Astrocyte (in vitro differentiated cells and primary cell): ENCODE results near the gene OSBPL2. TPM values are rescaled to one million over a fixed set of nuclear protein-coding genes. Genes with fewer than 3 reads are reported as not detected.

Experiments
- DNase-seq: peaks from one replicate; pipeline ENCODE4 v3.0.0-alpha.2; 2010; ENCODE audit warnings: low read depth
- FAIRE-seq: peaks from 2 replicates; lab custom pipeline; 2011; peaks lifted over from hg19 to GRCh38; lab: Jason Lieb, UNC
- H2AFZ ChIP-seq: 2 replicates; pipeline ENCODE4 v1.6.0; 2012; ENCODE audit warnings: low read depth, low read length, inconsistent platforms
- H3K27ac ChIP-seq: 2 replicates; pipeline ENCODE4 v1.5.1; 2011; ENCODE audit warnings: low read depth, low read length, inconsistent platforms
- H3K27me3 ChIP-seq: 2 replicates; pipeline ENCODE4 v1.6.0; 2011; ENCODE audit warnings: low read length, inconsistent platforms; ENCODE audit not compliant: insufficient read depth
- H3K36me3 ChIP-seq: 2 replicates; pipeline ENCODE4 v1.5.1; 2011; ENCODE audit warnings: low read length, inconsistent platforms; ENCODE audit not compliant: insufficient read depth
- H3K4me1 ChIP-seq: 2 replicates; pipeline ENCODE4 v1.5.1; 2011; ENCODE audit warnings: low read length, inconsistent platforms; ENCODE audit not compliant: insufficient read depth
- H3K4me2 ChIP-seq: 2 replicates; pipeline ENCODE4 v1.6.0; 2012; ENCODE audit warnings: low read length, inconsistent platforms
- H3K4me3 ChIP-seq: 2 replicates; pipeline ENCODE4 v1.5.1; 2011; ENCODE audit warnings: low read depth, mild to moderate bottlenecking, low read length, inconsistent platforms; ENCODE audit not compliant: insufficient read depth
- H3K79me2 ChIP-seq: 2 replicates; pipeline ENCODE4 v1.6.0; 2012; ENCODE audit warnings: mild to moderate bottlenecking, low read length, inconsistent platforms; ENCODE audit not compliant: insufficient read depth
- H3K9ac ChIP-seq: 2 replicates; pipeline ENCODE4 v1.6.0; 2012; ENCODE audit warnings: mild to moderate bottlenecking, low read length, inconsistent platforms
- H3K9me3 ChIP-seq: 2 replicates; pipeline ENCODE4 v1.5.1; 2012; ENCODE audit warnings: low read depth, mild to moderate bottlenecking, low read length, inconsistent platforms; ENCODE audit not compliant: insufficient read depth
- H4K20me1 ChIP-seq: 2 replicates; pipeline ENCODE4 v1.6.0; 2012; ENCODE audit warnings: low read length, inconsistent platforms; ENCODE audit not compliant: insufficient read depth
- H3K27ac Mint-ChIP-seq: one replicate; pipeline ENCODE4 v1.8.0; 2021; ENCODE audit warnings: mild to moderate bottlenecking, mixed read lengths; ENCODE audit not compliant: unreplicated experiment
- H3K27me3 Mint-ChIP-seq: one replicate; pipeline ENCODE4 v1.8.0; 2021; ENCODE audit warnings: low read depth, mixed read lengths; ENCODE audit not compliant: unreplicated experiment
- H3K36me3 Mint-ChIP-seq: one replicate; pipeline ENCODE4 v1.8.0; 2021; ENCODE audit warnings: low read depth, mixed read lengths; ENCODE audit not compliant: unreplicated experiment
- H3K4me1 Mint-ChIP-seq: one replicate; pipeline ENCODE4 v1.8.0; 2021; ENCODE audit warnings: low read depth, mixed read lengths; ENCODE audit not compliant: unreplicated experiment
- H3K4me3 Mint-ChIP-seq: one replicate; pipeline ENCODE4 v1.8.0; 2021; ENCODE audit warnings: mild to moderate bottlenecking, moderate library complexity, mixed read lengths; ENCODE audit not compliant: unreplicated experiment
- H3K9me3 Mint-ChIP-seq: one replicate; pipeline ENCODE4 v1.8.0; 2021; ENCODE audit warnings: mild to moderate bottlenecking, mixed read lengths; ENCODE audit not compliant: unreplicated experiment
- EZH2 ChIP-seq: IDR thresholded peaks from 2 replicates; pipeline ENCODE4 v1.6.1; 2012; ENCODE audit warnings: mild to moderate bottlenecking, low read length, inconsistent platforms; ENCODE audit not compliant: insufficient read depth
- total RNA-seq: library from RNA; stranded (reverse); gene quantifications from 2 replicates; pipeline ENCODE4 v1.2.1, GENCODE V29; 2021
- TF ChIP-seq, protein P1 (sequence below): IDR thresholded peaks from 2 replicates; pipeline ENCODE4 v1.5.1; 2011; ENCODE audit warnings: low read depth, mild to moderate bottlenecking, inconsistent platforms, low read length, moderate library complexity; ENCODE audit not compliant: insufficient read depth

OSBPL2 gene
- total RNA-seq, 1 donor from 2014 or later, result 60.3 TPM

- no peak for FAIRE-seq
- H3K27ac Mint-ChIP-seq, result no peak overlapping the region
These were observed 88.2 kb downstream of the OSBPL2 start for GRCh38 chr20:62326559-62326958.

GRCh38 chr20:62326959-62327725, 88.8 kb downstream of the OSBPL2 start:
- H3K4me1 Mint-ChIP-seq, result no peaks in the 10 kb centered on the region
- Histone ChIP-seq H3K4me2 (no peak overlapping the region), H3K27me3 (no peaks in the 10 kb centered on the region), H3K79me2 (no peaks in the 10 kb centered on the region), H2AFZ (no peak overlapping the region), H3K4me3 (no peak overlapping the region), H3K36me3 (no peaks in the 10 kb centered on the region), H4K20me1 (no peaks in the 10 kb centered on the region), H3K4me1 (no peaks in the 10 kb centered on the region), H3K9ac (no peak overlapping the region), H3K9me3 (no peaks in the 10 kb centered on the region), H3K27ac (no peak overlapping the region)
- H3K36me3 Mint-ChIP-seq, result peaks cover 6% of the 10 kb centered on the region
- FAIRE-seq (no peak), DNase-seq (no peak)
- H3K27ac Mint-ChIP-seq, result no peak overlapping the region
- H3K27me3 Mint-ChIP-seq, result no peaks in the 10 kb centered on the region
- no peak overlapping the region for H3K4me3 Mint-ChIP-seq
- no peak for TF ChIP-seq EZH2
- TF ChIP-seq, protein P1, sequence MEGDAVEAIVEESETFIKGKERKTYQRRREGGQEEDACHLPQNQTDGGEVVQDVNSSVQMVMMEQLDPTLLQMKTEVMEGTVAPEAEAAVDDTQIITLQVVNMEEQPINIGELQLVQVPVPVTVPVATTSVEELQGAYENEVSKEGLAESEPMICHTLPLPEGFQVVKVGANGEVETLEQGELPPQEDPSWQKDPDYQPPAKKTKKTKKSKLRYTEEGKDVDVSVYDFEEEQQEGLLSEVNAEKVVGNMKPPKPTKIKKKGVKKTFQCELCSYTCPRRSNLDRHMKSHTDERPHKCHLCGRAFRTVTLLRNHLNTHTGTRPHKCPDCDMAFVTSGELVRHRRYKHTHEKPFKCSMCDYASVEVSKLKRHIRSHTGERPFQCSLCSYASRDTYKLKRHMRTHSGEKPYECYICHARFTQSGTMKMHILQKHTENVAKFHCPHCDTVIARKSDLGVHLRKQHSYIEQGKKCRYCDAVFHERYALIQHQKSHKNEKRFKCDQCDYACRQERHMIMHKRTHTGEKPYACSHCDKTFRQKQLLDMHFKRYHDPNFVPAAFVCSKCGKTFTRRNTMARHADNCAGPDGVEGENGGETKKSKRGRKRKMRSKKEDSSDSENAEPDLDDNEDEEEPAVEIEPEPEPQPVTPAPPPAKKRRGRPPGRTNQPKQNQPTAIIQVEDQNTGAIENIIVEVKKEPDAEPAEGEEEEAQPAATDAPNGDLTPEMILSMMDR, result no peak
- no peaks in the 10 kb centered on the region for H3K9me3 Mint-ChIP-seq

More at GRCh38 chr20:62326559-62326958, 88.2 kb downstream of the OSBPL2 start:
- Mint-ChIP-seq H3K36me3 (peaks cover 6% of the 10 kb centered on the region), H3K9me3 (no peaks in the 10 kb centered on the region), H3K4me1 (no peaks in the 10 kb centered on the region), H3K4me3 (no peak overlapping the region), H3K27me3 (no peaks in the 10 kb centered on the region)
- DNase-seq, result no peak
- H3K27ac ChIP-seq, result no peak overlapping the region
- no peaks in the 10 kb centered on the region for H3K9me3 ChIP-seq
- H3K4me2 ChIP-seq, result no peak overlapping the region
- H2AFZ ChIP-seq, result no peak overlapping the region
- H3K36me3 ChIP-seq, result no peaks in the 10 kb centered on the region
- no peaks in the 10 kb centered on the region for H3K27me3 ChIP-seq
- no peaks in the 10 kb centered on the region for H3K79me2 ChIP-seq
- no peak overlapping the region for H3K9ac ChIP-seq
- no peaks in the 10 kb centered on the region for H4K20me1 ChIP-seq
- H3K4me3 ChIP-seq, result no peak overlapping the region
- no peaks in the 10 kb centered on the region for H3K4me1 ChIP-seq
- no peak for TF ChIP-seq EZH2

- H3K27ac ChIP-seq, result no peak overlapping the region
- H3K36me3 ChIP-seq, result no peaks in the 10 kb centered on the region
- DNase-seq (no peak), FAIRE-seq (no peak)
- no peak overlapping the region for H2AFZ ChIP-seq
- Mint-ChIP-seq H3K4me3 (no peak overlapping the region), H3K27me3 (no peaks in the 10 kb centered on the region), H3K9me3 (no peaks in the 10 kb centered on the region), H3K4me1 (no peaks in the 10 kb centered on the region), H3K36me3 (peaks cover 6% of the 10 kb centered on the region), H3K27ac (no peak overlapping the region)
- no peak overlapping the region for H3K4me2 ChIP-seq
- H3K9ac ChIP-seq, result no peak overlapping the region
- no peaks in the 10 kb centered on the region for H4K20me1 ChIP-seq
- H3K27me3 ChIP-seq, result no peaks in the 10 kb centered on the region
- no peaks in the 10 kb centered on the region for H3K79me2 ChIP-seq
- no peaks in the 10 kb centered on the region for H3K4me1 ChIP-seq
- H3K9me3 ChIP-seq, result no peaks in the 10 kb centered on the region
- no peak for TF ChIP-seq EZH2
- TF ChIP-seq, protein P1, result no peak
- no peak overlapping the region for H3K4me3 ChIP-seq
These were observed 89.6 kb downstream of the OSBPL2 start for GRCh38 chr20:62327726-62328495.
